ENCODE data around the gene AMBRA1.

The AMBRA1 gene

DNA sequence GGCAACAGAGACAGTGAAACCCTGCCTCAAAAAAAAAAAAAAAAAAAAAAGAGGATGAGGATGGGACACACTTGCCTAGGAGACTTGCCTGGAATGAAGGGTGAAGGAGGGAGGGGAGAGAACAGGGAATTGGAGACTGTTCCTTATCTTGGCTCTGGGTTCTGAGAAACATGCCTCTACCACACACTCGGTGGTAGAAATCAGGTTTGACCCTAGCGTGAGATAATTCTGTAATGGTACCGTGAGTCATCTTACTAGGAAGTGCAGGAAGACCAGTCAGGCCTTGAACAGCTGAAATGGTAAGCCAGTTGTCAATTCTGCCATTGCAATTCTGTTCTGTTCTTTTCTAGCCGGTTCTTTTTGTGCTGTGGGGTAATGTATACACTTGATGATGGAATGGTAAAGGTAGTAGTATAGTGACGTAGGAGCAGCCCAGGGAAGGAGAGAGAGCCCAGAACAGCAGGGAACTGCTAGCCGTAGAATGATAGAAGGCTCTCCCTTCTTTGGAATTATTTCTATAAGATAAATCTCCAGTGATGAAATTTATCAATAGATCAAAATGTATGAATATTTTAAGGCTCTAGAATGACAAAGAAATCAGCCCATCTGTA is 3.9 kb upstream of the AMBRA1 start:
- ChIA-PET CTCF (no interaction called here), POLR2A (no interaction called here)
- TF ChIP-seq ELF4 (IDR thresholded peaks at IDR 0.05) = no peak
- TF ChIP-seq HDGF (IDR thresholded peaks at IDR 0.05; ENCODE audit: borderline replicate concordance) = no peak
- no peak for TF ChIP-seq TARDBP (IDR thresholded peaks at IDR 0.05)
- TF ChIP-seq BHLHE40 (IDR thresholded peaks at IDR 0.05; ENCODE audit: borderline replicate concordance) = no peak
- TF ChIP-seq FOXK2 (IDR thresholded peaks at IDR 0.05) = no peak
- TF ChIP-seq SUZ12 (IDR thresholded peaks at IDR 0.05) = no peak
- no peak for TF ChIP-seq CTBP1 (IDR thresholded peaks at IDR 0.05; ENCODE audit: borderline replicate concordance)
- no peak for TF ChIP-seq NFRKB (IDR thresholded peaks at IDR 0.05)
- TF ChIP-seq ZNF384 (IDR thresholded peaks at IDR 0.05) = no peak
- no peak for TF ChIP-seq LEF1 (IDR thresholded peaks at IDR 0.05; ENCODE audit: borderline replicate concordance)
- TF ChIP-seq FOXA1 (IDR thresholded peaks at IDR 0.05) = no peak
- no peak for TF ChIP-seq FOXM1 (IDR thresholded peaks at IDR 0.05; ENCODE audit: borderline replicate concordance)
- TF ChIP-seq ARNT (IDR thresholded peaks at IDR 0.05) = no peak
- no peak for TF ChIP-seq SP1 (IDR thresholded peaks at IDR 0.05)
- TF ChIP-seq, protein P1, sequence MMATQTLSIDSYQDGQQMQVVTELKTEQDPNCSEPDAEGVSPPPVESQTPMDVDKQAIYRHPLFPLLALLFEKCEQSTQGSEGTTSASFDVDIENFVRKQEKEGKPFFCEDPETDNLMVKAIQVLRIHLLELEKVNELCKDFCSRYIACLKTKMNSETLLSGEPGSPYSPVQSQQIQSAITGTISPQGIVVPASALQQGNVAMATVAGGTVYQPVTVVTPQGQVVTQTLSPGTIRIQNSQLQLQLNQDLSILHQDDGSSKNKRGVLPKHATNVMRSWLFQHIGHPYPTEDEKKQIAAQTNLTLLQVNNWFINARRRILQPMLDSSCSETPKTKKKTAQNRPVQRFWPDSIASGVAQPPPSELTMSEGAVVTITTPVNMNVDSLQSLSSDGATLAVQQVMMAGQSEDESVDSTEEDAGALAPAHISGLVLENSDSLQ (IDR thresholded peaks at IDR 0.05) = no peak
- TF ChIP-seq L3MBTL2 (conservative IDR thresholded peaks at IDR 0.05) = no peak
- DNase-seq (ENCODE audit: extremely low spot score) = no peak

DNA sequence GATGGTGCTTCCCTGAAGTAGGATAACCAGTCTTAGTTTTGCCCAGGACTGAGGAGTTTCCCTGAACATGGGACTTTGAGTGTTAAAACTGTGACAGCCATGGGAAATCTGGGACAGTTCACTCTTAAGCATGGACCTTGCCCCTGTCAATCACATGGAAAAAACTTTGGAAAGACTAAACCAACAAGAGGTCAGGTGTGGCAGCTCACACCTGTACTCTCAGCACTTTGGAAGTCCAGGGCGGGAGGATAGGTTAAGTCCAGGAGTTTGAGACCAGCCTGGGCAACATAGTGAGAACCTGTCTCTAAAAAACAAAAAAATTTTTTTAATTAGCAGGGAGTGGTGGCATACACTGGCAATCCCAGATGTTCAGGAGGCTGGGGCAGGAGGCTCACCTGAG is 3.3 kb upstream of the AMBRA1 start:
- DNase-seq (ENCODE audit: extremely low spot score) = no peak
- ChIA-PET CTCF (no interaction called here), POLR2A (no interaction called here)
- no peak for TF ChIP-seq SUZ12 (IDR thresholded peaks at IDR 0.05)
- TF ChIP-seq, protein P1 (IDR thresholded peaks at IDR 0.05) = peak; percentile 30; the same call in 1 of the 2 replicates
- no peak for TF ChIP-seq SP1 (IDR thresholded peaks at IDR 0.05)

DNA sequence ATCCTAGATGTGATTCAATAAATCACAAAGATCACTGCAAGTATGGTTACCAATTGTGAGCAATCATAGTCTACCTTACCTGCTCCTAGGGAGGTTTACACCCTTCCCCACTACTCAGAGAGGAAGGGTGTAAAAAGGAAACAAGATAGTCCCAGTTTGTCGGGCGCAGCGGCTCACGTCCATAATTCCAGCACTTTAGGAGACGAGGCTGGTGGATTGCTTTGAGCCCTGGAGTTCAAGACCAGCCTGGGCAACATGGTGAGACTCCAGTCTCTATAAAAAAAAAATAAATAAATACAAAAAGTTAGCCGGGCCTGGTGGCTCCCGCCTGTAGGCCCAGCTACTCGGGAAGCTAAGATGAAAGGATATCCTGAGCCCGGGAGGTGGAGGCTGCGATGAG is 962 bp upstream of the AMBRA1 start:
- TF ChIP-seq FOXA1 (IDR thresholded peaks at IDR 0.05) (no peak), SUZ12 (IDR thresholded peaks at IDR 0.05) (no peak)
- no peak for DNase-seq (ENCODE audit: extremely low spot score)
- ChIA-PET CTCF (no interaction called here), POLR2A (interaction anchor here (1.0 to 2.0 kb wide), 6 partner anchors 11 to 199 kb away, joined by 3 to 16 read pairs (median 6); no protein-coding TSS in a partner anchor)

DNA sequence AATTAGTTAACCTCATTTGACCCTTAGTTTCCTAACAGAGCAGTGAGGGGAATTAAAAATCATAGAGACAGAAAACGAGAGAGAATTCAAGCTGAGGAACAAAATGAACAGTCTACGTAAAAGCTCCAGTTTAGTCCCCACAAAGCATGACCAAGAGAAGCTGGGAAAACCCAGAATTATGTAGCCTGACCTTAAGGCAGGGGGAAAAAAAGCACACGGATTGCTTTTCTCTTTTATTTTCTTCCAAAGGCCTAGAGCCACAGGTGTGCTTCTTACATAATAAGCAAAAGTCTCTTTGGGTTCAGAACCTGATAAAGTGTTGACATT is 514 bp upstream of the AMBRA1 start:
- TF ChIP-seq, protein P1 (IDR thresholded peaks at IDR 0.05) = no peak
- TF ChIP-seq BHLHE40 (IDR thresholded peaks at IDR 0.05; ENCODE audit: borderline replicate concordance) = no peak
- TF ChIP-seq FOXA1 (IDR thresholded peaks at IDR 0.05) = no peak
- no peak for TF ChIP-seq SUZ12 (IDR thresholded peaks at IDR 0.05)
- TF ChIP-seq SP1 (IDR thresholded peaks at IDR 0.05) = no peak
- POLR2A ChIA-PET = interaction anchor here (0.6 to 2.0 kb wide), 20 partner anchors 12 to 357 kb away, joined by 3 to 16 read pairs (median 4); partner anchors contain the start of genes ARHGAP1, ATG13 and ZNF408
- DNase-seq (ENCODE audit: extremely low spot score) = no peak
- CTCF ChIA-PET = interaction anchor here (1.0 kb wide), 1 partner anchor 17 kb away, joined by 3 read pairs; no protein-coding TSS in a partner anchor

DNA sequence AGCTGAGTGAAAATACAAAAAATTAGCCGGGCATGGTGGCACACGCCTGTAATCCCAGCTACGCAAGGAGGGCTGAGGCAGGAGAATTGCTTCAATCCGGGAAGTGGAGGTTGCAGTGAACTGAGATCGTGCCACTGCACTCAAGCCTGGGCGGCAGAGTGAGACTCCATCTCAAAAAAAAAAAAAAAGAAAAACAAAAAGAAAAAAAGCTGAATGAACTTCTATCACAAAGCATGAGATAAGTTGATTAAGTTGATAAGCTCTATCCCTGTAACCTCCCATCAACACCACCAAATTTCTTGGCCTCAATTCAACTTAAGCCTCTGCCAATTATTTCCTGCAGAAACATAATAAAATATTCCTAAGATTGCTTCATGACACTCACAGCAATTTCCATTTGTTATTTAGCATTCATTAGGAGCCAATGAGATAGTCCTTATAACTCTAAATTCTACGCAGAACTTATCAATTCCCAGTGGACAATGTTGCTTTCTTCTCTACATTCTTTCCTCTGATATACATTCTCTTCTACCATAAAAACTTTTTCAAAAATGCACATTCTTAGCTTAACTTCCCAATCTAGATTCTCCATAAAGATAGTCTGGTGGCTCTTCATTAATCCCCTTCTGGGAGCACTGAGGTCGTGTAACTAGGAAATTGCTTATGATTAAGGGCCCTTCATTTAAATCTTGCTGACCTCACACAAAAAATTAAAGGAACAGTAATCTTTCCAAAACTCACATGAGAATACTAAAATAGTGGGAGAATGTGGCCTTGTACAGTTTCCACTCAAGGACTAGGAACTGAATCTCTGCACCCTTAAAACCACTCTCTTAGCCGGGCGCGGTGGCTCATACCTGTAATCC is 2.9 kb downstream of the AMBRA1 start:
- DNase-seq (ENCODE audit: extremely low spot score) = no peak
- ChIA-PET CTCF (no interaction called here), POLR2A (no interaction called here)
- TF ChIP-seq ZNF384 (IDR thresholded peaks at IDR 0.05) = peak; percentile 70
- no peak for TF ChIP-seq L3MBTL2 (conservative IDR thresholded peaks at IDR 0.05)

DNA sequence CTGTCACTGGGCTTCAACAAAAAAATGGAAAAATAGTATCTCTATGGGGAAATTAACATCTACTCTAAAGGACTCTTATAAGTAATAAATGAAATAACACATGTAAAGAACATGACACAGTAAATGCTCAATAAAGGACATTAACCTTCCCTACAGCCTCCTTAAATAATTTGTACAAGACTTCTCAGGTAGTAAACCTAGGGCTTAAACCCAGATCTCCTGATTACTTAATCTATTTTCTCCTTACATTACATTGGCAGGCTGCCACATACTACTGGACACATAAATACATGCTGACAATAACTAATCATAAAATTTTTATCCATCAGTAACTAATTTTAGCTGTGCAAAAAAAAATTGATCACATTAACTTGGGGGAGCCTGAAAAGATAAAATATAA is 4.9 kb downstream of the AMBRA1 start:
- no peak for DNase-seq (ENCODE audit: extremely low spot score)
- POLR2A ChIA-PET = interaction anchor here (0.7 kb wide), 1 partner anchor 209 kb away, joined by 3 read pairs; no protein-coding TSS in a partner anchor
- CTCF ChIA-PET = interaction anchor here (0.7 kb wide), 1 partner anchor 99 kb away, joined by 3 read pairs; no protein-coding TSS in a partner anchor

More for the DNA sequence above, 4.9 kb downstream of the AMBRA1 start:
- TF ChIP-seq ARNT (IDR thresholded peaks at IDR 0.05) (no peak), ELF4 (IDR thresholded peaks at IDR 0.05) (no peak), SP1 (IDR thresholded peaks at IDR 0.05) (no peak), BHLHE40 (IDR thresholded peaks at IDR 0.05; ENCODE audit: borderline replicate concordance) (no peak), L3MBTL2 (conservative IDR thresholded peaks at IDR 0.05) (no peak), FOXM1 (IDR thresholded peaks at IDR 0.05; ENCODE audit: borderline replicate concordance) (no peak)
- TF ChIP-seq, protein P1 (IDR thresholded peaks at IDR 0.05) = no peak

All from HEK293T (cell line).